K562 (cell line): ENCODE results near the gene SLX4IP. TPM values are rescaled to one million over a fixed set of nuclear protein-coding genes. Genes with fewer than 3 reads are reported as not detected.

Source experiments
- ATAC-seq: fragments of 200-7000 bp; cut with Tn5 transposase; 3 replicates; pipeline ENCODE4 v1.9.1; 2020; ENCODE audit warnings: moderate library complexity
- BruUV-seq: library from RNA; stranded (reverse); fragments of 400-500 nt; replicated peaks from 2 replicates; lab custom pipeline; 2021; lab: Mats Ljungman, UMichigan
- CTCF ChIA-PET: fragments of 300-600 bp; formaldehyde crosslinking; extraction: SDS; loops from one replicate; lab custom pipeline; 2021; ENCODE audit warnings: low intra/inter-chr PET ratio; lab: Yijun Ruan, JAX
- POLR2A ChIA-PET: fragments of 300-600, 350-650 bp; sonication (Branson Sonifier 250); formaldehyde crosslinking; extraction: SDS; loops from one replicate; lab custom pipeline; 2021; ENCODE audit warnings: antibody characterized with exemption, inconsistent platforms; lab: Yijun Ruan, JAX
- DNase-seq, 4 experiments: peaks; one replicate each; pipeline versions ENCODE4 v3.0.0 to v3.0.0-alpha.2; 2011 to 2018; ENCODE audit warnings: low spot score in 3 of 4, mixed read lengths in 3 of 4; ENCODE audit errors: extremely low read depth in 1 of 4
- FAIRE-seq: peaks from 2 replicates; lab custom pipeline; 2011; peaks lifted over from hg19 to GRCh38; lab: Jason Lieb, UNC
- H2AFZ ChIP-seq: 2 replicates; pipeline ENCODE4 v1.6.0; 2011; ENCODE audit warnings: low read depth, low read length, control low read depth, inconsistent platforms
- H3K27ac ChIP-seq: fragments of 200-600 bp; 3 replicates; pipeline ENCODE4 v1.8.0; 2011; ENCODE audit warnings: low read depth, mild to moderate bottlenecking, control low read depth, inconsistent platforms, low read length, moderate library complexity, mixed read lengths; ENCODE audit errors: extremely low read depth
- H3K27me3 ChIP-seq, 2 experiments: fragments of 300-600 bp in 1 of 2; 2 replicates in 1 of 2; 3 replicates in 1 of 2; pipeline versions ENCODE4 v1.6.0 to v1.8.0; 2011; ENCODE audit warnings: inconsistent platforms in 2 of 2, low read length in 2 of 2, mild to moderate bottlenecking in 1 of 2, mixed read lengths in 1 of 2, moderate library complexity in 1 of 2; ENCODE audit not compliant: control insufficient read depth in 2 of 2, insufficient read depth in 2 of 2
- H3K36me3 ChIP-seq: fragments of 300-600 bp; 3 replicates; pipeline ENCODE4 v1.8.0; 2011; ENCODE audit warnings: mild to moderate bottlenecking, low read length, inconsistent platforms; ENCODE audit not compliant: control insufficient read depth, insufficient read depth
- H3K4me1 ChIP-seq, 2 experiments: fragments of 200-600 bp in 1 of 2; replicated peaks in 1 of 2; 2 replicates in 1 of 2; 3 replicates in 1 of 2; pipeline versions ENCODE4 v1.5.1 to v1.8.0; 2011; ENCODE audit warnings: inconsistent platforms in 2 of 2, low read length in 2 of 2, mild to moderate bottlenecking in 1 of 2, mixed read lengths in 1 of 2, moderate library complexity in 1 of 2; ENCODE audit not compliant: control insufficient read depth in 2 of 2, insufficient read depth in 2 of 2
- H3K4me2 ChIP-seq: 2 replicates; pipeline ENCODE4 v1.6.1; 2011; ENCODE audit warnings: low read length, control low read depth, inconsistent platforms, mixed read lengths; ENCODE audit not compliant: insufficient read depth
- H3K4me3 ChIP-seq: fragments of 200-600 bp; sonication (generic), shearing (Covaris generic); 2 replicates; pipeline ENCODE4 v1.5.1; 2016; ENCODE audit warnings: control low read depth, inconsistent platforms
- H3K79me2 ChIP-seq: fragments of 200-600 bp; 3 replicates; pipeline ENCODE4 v1.8.0; 2011; ENCODE audit warnings: low read length, inconsistent platforms; ENCODE audit not compliant: control insufficient read depth, insufficient read depth
- H3K9ac ChIP-seq, 2 experiments: 2 replicates each; pipeline versions ENCODE4 v1.6.0 to v1.6.1; 2011; ENCODE audit warnings: low read depth in 2 of 2, low read length in 2 of 2, control low read depth in 1 of 2, inconsistent platforms in 1 of 2, mild to moderate bottlenecking in 1 of 2, mixed read lengths in 1 of 2; ENCODE audit not compliant: insufficient read depth in 1 of 2
- H3K9me1 ChIP-seq: one replicate; pipeline ENCODE4 v1.6.0; 2011; ENCODE audit warnings: inconsistent platforms, mild to moderate bottlenecking, low read length, moderate library complexity; ENCODE audit not compliant: control insufficient read depth, insufficient read depth
- H3K9me3 ChIP-seq: replicated peaks from 2 replicates; pipeline ENCODE4 v1.5.1; 2011; ENCODE audit warnings: low read depth, low read length, inconsistent platforms; ENCODE audit not compliant: control insufficient read depth, insufficient read depth
- H4K20me1 ChIP-seq: replicated peaks from 2 replicates; pipeline ENCODE4 v1.6.1; 2011; ENCODE audit warnings: low read length, inconsistent platforms, mixed read lengths; ENCODE audit not compliant: control insufficient read depth, insufficient read depth
- ARID1B ChIP-seq: fragments of 450-650 bp; IDR thresholded peaks from 2 replicates; pipeline ENCODE4 v1.6.1; 2016; ENCODE audit warnings: antibody characterized with exemption, mild to moderate bottlenecking, inconsistent platforms
- C11orf30 ChIP-seq: fragments of 450-650 bp; IDR thresholded peaks from 2 replicates; pipeline ENCODE4 v1.6.1; 2016; ENCODE audit warnings: low read depth, mild to moderate bottlenecking
- FOXA3 ChIP-seq, 2 experiments: fragments of 450-650 bp in 1 of 2; sonication (generic) in 1 of 2; formaldehyde crosslinking; IDR thresholded peaks in 1 of 2; conservative IDR thresholded peaks in 1 of 2; 2 replicates each; pipeline versions ENCODE4 v1.4.0 to v1.8.0; 2020 to 2022; ENCODE audit warnings: mild to moderate bottlenecking in 2 of 2, missing genetic modification reagents in 1 of 2
- KLF10 ChIP-seq: fragments of 250-450 bp; sonication (Bioruptor Pico); IDR thresholded peaks from 2 replicates; pipeline ENCODE4 v1.6.1; 2021; ENCODE audit warnings: matching md5 sums
- MAFG ChIP-seq: fragments of 450-650 bp; conservative IDR thresholded peaks from 2 replicates; pipeline ENCODE4 v1.6.1; 2016; ENCODE audit warnings: missing genetic modification characterization, missing compliant biosample characterization
- MECOM ChIP-seq: fragments of 250-450 bp; sonication (Bioruptor Pico); IDR thresholded peaks from 2 replicates; pipeline ENCODE4 v1.8.0; 2022; ENCODE audit warnings: inconsistent platforms
- NR3C1 ChIP-seq: sonication (generic); formaldehyde crosslinking; IDR thresholded peaks from 2 replicates; pipeline ENCODE4 v1.8.1; 2022; ENCODE audit warnings: missing genetic modification reagents
- SIN3A ChIP-seq, 2 experiments: fragments of 150-350 bp in 1 of 2; IDR thresholded peaks; 2 replicates each; pipeline ENCODE4 v1.6.1; 2011 to 2016; ENCODE audit warnings: borderline replicate concordance in 2 of 2, low read depth in 2 of 2, low read length in 2 of 2, mild to moderate bottlenecking in 2 of 2, moderate library complexity in 2 of 2; ENCODE audit not compliant: control insufficient read depth in 1 of 2
- U2AF1 ChIP-seq: fragments of 200-400 bp; formaldehyde crosslinking; optimal IDR thresholded peaks from 2 replicates; pipeline ENCODE3; 2017; ENCODE audit warnings: mild to moderate bottlenecking, low read depth, low read length, moderate library complexity
- ZNF696 ChIP-seq: fragments of 250-450 bp; sonication (Bioruptor Pico); conservative IDR thresholded peaks from 2 replicates; pipeline ENCODE4 v1.4.0; 2020; ENCODE audit warnings: mild to moderate bottlenecking, moderate library complexity
- WGBS: fragments of 100-300 bp; shearing (Covaris generic); methylation state at CpG from one replicate; pipeline ENCODE4 v1.1.6; 2016; ENCODE audit warnings: low coverage, mixed read lengths; ENCODE audit not compliant: insufficient coverage; ENCODE audit errors: missing lambda C conversion rate; 5-methylcytosine and 5-hydroxymethylcytosine counted together
- in situ Hi-C: fragments of 300-500 bp; cut with MboI; formaldehyde crosslinking; loops from 4 replicates; pipeline ENCODE4 v1.15.0; 2018; ENCODE audit warnings: inconsistent platforms, mixed read lengths
- intact Hi-C: fragments of 100-400 bp; cut with micrococcal nuclease; formaldehyde crosslinking; loops from 2 replicates; pipeline ENCODE4 v1.14.2; 2022
- polyA plus RNA-seq, 8 experiments: library from polyadenylated mRNA; depleted of rRNA in 4 of 8; stranded (reverse) in 5 of 8; unstranded in 3 of 8; fragments of >200 nt; fragmentation: Nextera tagmentation in 2 of 8; fragmentation: Illumina TruSeq in 1 of 8; extraction: Ambion mirVana in 2 of 8; extraction: Trizol in 1 of 8; gene quantifications; 2 replicates each; pipeline versions ENCODE4 v1.2.1 to v1.2.3, GENCODE V29; 2011 to 2014; ENCODE audit warnings: inconsistent platforms in 1 of 8, missing spikeins in 1 of 8
- total RNA-seq, 7 experiments: library from RNA; depleted of rRNA in 6 of 7; stranded (reverse); fragments of >200 nt in 6 of 7; fragmentation: Illumina TruSeq in 2 of 7; extraction: Trizol in 2 of 7; gene quantifications; 2 replicates each; pipeline versions ENCODE4 v1.2.1 to v1.2.3, GENCODE V29; 2011 to 2021; ENCODE audit warnings: low replicate concordance in 1 of 7
- TF ChIP-seq, protein P1 (sequence below): fragments of 450-650 bp; formaldehyde crosslinking; IDR thresholded peaks from 2 replicates; pipeline ENCODE4 v1.4.0; 2020; ENCODE audit warnings: mild to moderate bottlenecking, moderate library complexity
- TF ChIP-seq, protein P2 (sequence below): fragments of 450-650 bp; formaldehyde crosslinking; IDR thresholded peaks from 2 replicates; pipeline ENCODE4 v1.4.0; 2020; ENCODE audit warnings: mild to moderate bottlenecking
- TF ChIP-seq, protein P3 (sequence below): fragments of 450-650 bp; IDR thresholded peaks from 2 replicates; pipeline ENCODE4 v1.6.1; 2018; ENCODE audit not compliant: partially characterized antibody

Gene SLX4IP
- total and polyA plus RNA-seq, 9 of the 15 experiments (the other 6 are each of a cell fraction or from before 2014, with no cell fraction given): 1.5 to 5.9 (median 3.5) TPM

DNA sequence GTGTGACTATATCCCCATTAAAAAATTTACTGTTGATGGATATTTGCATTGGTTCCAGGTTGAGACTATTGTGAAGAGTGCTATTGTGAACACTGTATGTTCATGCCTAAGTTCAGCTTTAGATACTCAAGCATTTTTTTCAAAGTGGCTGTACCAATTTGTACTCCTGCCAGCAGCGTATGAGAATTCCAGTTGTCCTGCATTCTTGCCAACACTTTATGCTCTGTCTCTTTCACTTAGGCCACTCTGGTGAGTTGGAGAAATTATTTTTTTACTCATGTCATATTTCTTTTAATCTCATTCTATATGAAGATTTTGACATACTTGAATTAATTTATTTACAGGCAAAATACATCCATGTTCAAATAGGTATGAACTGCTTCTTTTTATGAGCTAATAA is 162.5 kb downstream of the SLX4IP start:
- DNase-seq (no peak), ATAC-seq (no peak), FAIRE-seq (no peak)
- no peak overlapping the region for H3K4me3 ChIP-seq
- no TSS peak for BruUV-seq
- H3K4me2 ChIP-seq: no peak overlapping the region
- WGBS: 70% methylated on average over 1 of the region's 1 CpG
- no peak overlapping the region for H2AFZ ChIP-seq
- TF ChIP-seq ZNF696: no peak
- TF ChIP-seq NR3C1 (CRISPR knock-in tag): no peak
- no peak for TF ChIP-seq FOXA3 (CRISPR knock-in tag; conservative IDR thresholded peaks at IDR 0.05 in 1 of 2, IDR thresholded peaks at IDR 0.05 in 1 of 2)
- no peak for TF ChIP-seq MECOM (CRISPR knock-in tag)
- TF ChIP-seq MAFG (tag): no peak
- TF ChIP-seq ARID1B: no peak
- no peak for TF ChIP-seq C11orf30
- TF ChIP-seq U2AF1: no peak
- TF ChIP-seq, protein P1, sequence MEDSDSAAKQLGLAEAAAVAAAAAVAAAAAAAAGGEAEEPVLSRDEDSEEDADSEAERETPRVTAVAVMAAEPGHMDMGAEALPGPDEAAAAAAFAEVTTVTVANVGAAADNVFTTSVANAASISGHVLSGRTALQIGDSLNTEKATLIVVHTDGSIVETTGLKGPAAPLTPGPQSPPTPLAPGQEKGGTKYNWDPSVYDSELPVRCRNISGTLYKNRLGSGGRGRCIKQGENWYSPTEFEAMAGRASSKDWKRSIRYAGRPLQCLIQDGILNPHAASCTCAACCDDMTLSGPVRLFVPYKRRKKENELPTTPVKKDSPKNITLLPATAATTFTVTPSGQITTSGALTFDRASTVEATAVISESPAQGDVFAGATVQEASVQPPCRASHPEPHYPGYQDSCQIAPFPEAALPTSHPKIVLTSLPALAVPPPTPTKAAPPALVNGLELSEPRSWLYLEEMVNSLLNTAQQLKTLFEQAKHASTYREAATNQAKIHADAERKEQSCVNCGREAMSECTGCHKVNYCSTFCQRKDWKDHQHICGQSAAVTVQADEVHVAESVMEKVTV: no peak
- no peak for TF ChIP-seq KLF10
- TF ChIP-seq, protein P2, sequence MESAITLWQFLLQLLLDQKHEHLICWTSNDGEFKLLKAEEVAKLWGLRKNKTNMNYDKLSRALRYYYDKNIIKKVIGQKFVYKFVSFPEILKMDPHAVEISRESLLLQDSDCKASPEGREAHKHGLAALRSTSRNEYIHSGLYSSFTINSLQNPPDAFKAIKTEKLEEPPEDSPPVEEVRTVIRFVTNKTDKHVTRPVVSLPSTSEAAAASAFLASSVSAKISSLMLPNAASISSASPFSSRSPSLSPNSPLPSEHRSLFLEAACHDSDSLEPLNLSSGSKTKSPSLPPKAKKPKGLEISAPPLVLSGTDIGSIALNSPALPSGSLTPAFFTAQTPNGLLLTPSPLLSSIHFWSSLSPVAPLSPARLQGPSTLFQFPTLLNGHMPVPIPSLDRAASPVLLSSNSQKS (CRISPR knock-in tag): no peak
- TF ChIP-seq, protein P3, sequence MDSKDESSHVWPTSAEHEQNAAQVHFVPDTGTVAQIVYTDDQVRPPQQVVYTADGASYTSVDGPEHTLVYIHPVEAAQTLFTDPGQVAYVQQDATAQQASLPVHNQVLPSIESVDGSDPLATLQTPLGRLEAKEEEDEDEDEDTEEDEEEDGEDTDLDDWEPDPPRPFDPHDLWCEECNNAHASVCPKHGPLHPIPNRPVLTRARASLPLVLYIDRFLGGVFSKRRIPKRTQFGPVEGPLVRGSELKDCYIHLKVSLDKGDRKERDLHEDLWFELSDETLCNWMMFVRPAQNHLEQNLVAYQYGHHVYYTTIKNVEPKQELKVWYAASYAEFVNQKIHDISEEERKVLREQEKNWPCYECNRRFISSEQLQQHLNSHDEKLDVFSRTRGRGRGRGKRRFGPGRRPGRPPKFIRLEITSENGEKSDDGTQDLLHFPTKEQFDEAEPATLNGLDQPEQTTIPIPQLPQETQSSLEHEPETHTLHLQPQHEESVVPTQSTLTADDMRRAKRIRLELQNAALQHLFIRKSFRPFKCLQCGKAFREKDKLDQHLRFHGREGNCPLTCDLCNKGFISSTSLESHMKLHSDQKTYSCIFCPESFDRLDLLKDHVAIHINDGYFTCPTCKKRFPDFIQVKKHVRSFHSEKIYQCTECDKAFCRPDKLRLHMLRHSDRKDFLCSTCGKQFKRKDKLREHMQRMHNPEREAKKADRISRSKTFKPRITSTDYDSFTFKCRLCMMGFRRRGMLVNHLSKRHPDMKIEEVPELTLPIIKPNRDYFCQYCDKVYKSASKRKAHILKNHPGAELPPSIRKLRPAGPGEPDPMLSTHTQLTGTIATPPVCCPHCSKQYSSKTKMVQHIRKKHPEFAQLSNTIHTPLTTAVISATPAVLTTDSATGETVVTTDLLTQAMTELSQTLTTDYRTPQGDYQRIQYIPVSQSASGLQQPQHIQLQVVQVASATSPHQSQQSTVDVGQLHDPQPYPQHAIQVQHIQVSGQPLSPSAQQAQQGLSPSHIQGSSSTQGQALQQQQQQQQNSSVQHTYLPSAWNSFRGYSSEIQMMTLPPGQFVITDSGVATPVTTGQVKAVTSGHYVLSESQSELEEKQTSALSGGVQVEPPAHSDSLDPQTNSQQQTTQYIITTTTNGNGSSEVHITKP: no peak
- no peak for TF ChIP-seq SIN3A (IDR thresholded peaks at IDR 0.05; ENCODE audit: borderline replicate concordance in 2 of 2, control insufficient read depth in 1 of 2, low read depth in 2 of 2, low read length in 2 of 2)
- no peaks in the 10 kb centered on the region; a peak in 1 of 5 replicates for H3K4me1 ChIP-seq
- intact Hi-C loops (no loop called here), in situ Hi-C loops (no loop called here)
- POLR2A ChIA-PET: no interaction called here
- CTCF ChIA-PET: no interaction called here
- no peak overlapping the region for H3K9ac ChIP-seq
- H3K36me3 ChIP-seq: no peaks in the 10 kb centered on the region
- no peaks in the 10 kb centered on the region for H3K27me3 ChIP-seq
- H4K20me1 ChIP-seq: no peaks in the 10 kb centered on the region
- no peaks in the 10 kb centered on the region for H3K9me1 ChIP-seq
- H3K79me2 ChIP-seq: no peaks in the 10 kb centered on the region
- no peak overlapping the region for H3K27ac ChIP-seq
- H3K9me3 ChIP-seq: no peaks in the 10 kb centered on the region
